ENCODE data around the gene PTGIR.

GRCh38 chr19:46660008-46660517 lies 35.2 kb upstream of the PTGIR start:
- TF ChIP-seq, protein P1, sequence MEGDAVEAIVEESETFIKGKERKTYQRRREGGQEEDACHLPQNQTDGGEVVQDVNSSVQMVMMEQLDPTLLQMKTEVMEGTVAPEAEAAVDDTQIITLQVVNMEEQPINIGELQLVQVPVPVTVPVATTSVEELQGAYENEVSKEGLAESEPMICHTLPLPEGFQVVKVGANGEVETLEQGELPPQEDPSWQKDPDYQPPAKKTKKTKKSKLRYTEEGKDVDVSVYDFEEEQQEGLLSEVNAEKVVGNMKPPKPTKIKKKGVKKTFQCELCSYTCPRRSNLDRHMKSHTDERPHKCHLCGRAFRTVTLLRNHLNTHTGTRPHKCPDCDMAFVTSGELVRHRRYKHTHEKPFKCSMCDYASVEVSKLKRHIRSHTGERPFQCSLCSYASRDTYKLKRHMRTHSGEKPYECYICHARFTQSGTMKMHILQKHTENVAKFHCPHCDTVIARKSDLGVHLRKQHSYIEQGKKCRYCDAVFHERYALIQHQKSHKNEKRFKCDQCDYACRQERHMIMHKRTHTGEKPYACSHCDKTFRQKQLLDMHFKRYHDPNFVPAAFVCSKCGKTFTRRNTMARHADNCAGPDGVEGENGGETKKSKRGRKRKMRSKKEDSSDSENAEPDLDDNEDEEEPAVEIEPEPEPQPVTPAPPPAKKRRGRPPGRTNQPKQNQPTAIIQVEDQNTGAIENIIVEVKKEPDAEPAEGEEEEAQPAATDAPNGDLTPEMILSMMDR (IDR thresholded peaks at IDR 0.05; ENCODE audit: low read depth, low read length) = peak; percentile 4
- no peak; the same call in 1 of the 2 replicates for TF ChIP-seq MAX (IDR thresholded peaks at IDR 0.05; ENCODE audit: low read depth, low read length)
- no peak for TF ChIP-seq POLR2A (IDR thresholded peaks at IDR 0.05; ENCODE audit: extremely low read depth, insufficient read length)
- TF ChIP-seq MYC (IDR thresholded peaks at IDR 0.05; ENCODE audit: low read depth, low read length) = no peak

Data from NB4 (cell line).